NCI-H748 (cell line): ENCODE measurements around the gene TIAL1.
"Not testable (repeated sequence)": the region's sequence is repeated elsewhere in the genome, so short reads cannot be mapped to it uniquely, and the experiment has no call there.

Source experiments
- DNase-seq: peaks from one replicate; lab custom pipeline; 2025; ENCODE audit not compliant: unreplicated experiment; lab: John Stamatoyannopoulos, UW

The TIAL1 gene

DNA sequence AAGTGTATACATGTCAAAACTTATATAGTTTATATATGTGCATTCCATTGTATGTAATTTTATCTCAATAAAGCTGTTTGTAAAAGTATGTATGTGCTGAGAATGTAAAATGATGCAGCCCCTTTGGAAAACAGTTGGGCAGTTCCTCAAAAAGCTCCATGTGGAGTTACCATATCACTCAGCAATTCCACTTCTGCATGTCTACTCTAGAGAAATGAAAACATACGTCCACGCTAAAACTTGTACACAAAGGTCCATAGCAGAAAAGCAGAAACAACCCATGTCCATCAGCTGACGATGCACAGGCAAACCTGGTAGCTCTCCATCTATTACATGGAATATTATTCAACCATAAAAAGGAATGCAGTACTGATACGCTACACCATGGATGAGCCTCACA lies 45.9 kb downstream of the TIAL1 start:
- no peak for DNase-seq

- no peak for DNase-seq
Observed at GRCh38 chr10:119549247-119549999, 47.3 kb downstream of the TIAL1 start.

- peak; percentile 34 for DNase-seq
Observed at GRCh38 chr10:119546009-119546408, 50.8 kb downstream of the TIAL1 start.

DNA sequence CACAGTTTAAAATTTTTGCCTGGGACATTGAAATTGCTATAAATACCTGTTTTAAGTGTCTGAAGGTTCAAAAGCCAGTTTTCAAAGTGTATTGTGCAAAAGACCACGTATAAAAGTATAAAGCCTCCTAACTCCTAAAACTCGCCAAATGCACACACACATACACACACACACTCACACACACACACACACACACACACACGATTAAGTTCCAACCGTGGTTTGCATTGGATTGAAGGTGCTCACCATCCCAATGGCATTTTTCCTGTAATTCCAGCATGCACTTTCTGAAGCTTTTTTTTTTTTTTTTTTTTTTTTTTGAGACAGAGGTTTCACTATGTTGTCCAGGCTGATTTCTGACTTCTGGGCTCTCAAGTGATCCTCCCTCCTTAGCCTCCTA lies 51.5 kb downstream of the TIAL1 start:
- DNase-seq: no peak

- DNase-seq: no peak
Observed at GRCh38 chr10:119543814-119544642, 52.7 kb downstream of the TIAL1 start.

- DNase-seq: peak; percentile 42
Observed at GRCh38 chr10:119542988-119543813, 53.6 kb downstream of the TIAL1 start.

DNA sequence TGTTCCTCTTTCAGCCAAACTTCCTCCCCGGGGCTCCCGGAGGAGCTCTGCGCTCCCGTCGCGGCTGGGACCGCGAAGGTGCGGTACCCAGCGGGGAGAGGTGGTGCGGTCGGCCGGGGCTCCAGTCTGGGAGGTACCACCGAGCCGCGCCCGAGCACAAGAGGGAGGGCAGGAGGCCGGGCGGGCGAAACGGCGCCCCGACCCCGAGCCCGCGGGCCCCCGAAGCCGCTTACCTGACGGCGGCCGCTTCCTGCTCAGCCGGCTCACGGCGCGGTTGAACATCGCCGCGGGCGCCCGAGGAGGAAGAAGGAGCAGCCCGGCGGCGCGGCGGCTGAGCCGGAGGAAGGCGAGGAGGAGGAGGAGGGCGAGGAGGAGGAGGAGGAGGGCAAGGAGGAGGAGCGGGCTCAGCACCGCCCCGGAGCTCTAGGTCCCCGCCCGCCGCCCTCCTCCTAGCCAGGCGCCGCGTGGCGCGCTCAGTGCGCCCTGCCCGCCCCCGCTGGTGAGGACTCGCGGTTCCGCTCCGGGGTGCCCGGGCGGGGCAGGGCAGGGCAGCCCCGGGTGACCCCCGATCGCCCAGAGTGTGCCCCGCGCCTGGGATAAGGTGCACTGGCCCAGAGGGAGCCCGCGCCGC lies 54.3 kb downstream of the TIAL1 start, which contains the start of gene RGS10:
RGS10 (minus strand) TSS at position 363 of the 631 bp plus-strand sequence; CDS start at position 282, 81 bp downstream.
- peak; percentile 42 for DNase-seq

GRCh38 chr10:119541459-119542356 lies 55.1 kb downstream of the TIAL1 start:
- no peak for DNase-seq

DNA sequence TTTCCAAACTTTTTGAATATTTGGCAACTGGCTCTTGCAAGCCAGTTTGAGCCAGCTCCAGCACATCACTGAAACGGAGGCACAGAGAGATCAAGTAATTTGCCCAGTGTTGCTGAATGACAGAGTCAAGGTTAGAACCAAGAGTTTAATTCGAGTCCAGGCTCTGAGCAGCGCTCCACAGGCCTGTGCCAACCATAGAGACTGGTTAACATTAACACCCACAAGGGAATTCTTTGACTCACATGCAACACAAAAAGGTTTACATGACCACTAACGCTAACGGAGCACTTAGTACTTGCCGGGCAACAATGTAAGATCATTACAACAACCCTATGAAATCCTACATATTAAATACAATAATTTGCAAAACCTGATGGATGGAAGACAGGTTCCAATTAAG lies 55.7 kb downstream of the TIAL1 start:
- no peak for DNase-seq

- no peak for DNase-seq
Observed at GRCh38 chr10:119540038-119540437, 56.7 kb downstream of the TIAL1 start.

- no peak for DNase-seq
Observed at GRCh38 chr10:119539359-119539825, 57.4 kb downstream of the TIAL1 start.

GRCh38 chr10:119538632-119539358 lies 58.0 kb downstream of the TIAL1 start:
- DNase-seq: no peak

DNA sequence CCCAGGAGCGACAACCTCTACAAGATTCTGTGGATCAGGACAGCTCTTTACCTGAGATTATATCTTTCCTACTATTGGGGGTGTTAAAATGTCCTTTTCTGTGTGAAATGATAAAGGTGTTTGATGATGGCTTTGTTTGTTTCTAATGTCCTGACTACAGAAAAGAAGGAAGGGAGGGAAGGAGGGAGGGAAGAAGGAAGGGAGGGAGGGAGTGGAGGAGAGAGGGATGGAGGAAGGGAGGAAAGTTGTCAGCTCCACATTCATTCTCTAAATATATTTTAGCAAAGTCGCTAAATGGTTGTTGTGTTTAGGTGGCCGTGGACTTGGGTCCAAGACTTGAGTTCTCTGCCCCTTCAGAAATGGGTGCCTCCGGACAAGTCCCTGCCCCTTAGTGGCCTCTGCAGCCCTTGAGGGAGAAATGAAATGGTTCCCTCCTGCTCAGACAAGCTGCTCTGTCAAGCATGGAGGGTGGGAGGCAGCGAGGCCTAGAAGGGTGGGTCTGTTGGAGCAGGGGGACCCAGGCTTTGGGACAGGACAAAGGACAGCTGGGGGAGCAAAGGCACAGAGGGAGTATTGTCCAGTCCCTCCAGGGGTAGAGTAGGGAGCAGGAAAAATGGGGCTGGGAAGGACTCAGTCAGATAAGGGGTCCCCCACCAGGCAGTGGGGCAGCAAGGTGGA lies 58.7 kb downstream of the TIAL1 start:
- no peak for DNase-seq

DNA sequence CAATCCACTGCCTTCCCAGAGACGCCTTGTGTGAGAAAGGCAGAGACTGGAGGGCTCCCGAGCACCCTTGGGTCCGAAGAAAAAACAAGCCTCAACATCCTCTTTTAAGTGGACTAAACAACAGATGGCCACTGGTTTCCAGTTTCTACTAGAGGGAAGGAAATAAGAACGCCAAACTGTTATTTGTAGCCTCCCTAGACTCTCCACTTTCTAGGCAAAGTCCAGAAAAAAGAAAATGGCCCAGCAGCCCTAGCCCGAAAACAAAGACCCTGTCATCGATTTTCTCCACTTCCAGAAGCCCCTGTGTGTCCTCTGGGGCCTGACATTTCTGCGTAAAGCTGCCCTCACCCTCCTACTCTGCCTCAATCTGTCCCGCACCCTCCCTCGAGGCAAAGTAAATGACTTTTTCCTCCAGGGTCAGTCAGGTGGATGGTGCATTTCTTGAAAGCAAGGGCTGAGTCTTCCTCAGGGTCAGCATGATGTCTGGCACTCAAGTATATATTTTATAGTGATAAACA lies 60.2 kb downstream of the TIAL1 start:
- no peak for DNase-seq

DNA sequence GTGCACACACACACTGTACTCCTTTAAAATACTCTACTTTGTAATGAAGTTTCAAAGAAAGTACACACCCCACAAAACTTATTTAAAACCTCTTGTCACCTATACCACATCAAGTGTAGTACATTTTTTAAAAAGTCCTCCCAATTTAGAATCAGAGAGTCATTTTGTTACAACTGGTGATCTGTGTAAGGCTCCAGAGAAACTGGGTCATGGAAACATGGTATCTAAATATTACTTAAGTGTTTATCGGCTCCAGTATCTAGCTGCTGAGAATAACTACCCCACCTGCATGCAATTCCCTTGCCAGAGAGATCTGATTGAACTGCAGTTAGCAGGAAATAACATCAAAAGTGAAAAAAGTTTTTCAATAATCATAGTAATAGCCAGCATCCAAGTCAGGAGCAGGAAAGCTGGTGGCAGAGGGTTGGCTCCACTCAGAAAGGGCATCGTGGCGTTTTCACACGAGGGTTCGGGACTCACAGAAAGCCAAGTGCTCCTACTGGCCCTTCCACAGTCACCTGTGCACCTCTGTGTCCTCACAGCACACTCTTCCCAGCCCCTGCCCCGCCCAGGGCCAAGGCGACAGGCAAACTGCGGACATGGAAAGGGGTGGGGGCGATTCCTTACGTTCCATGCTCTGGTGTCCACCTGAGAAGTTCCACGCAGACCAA lies 60.8 kb downstream of the TIAL1 start:
- no peak for DNase-seq

GRCh38 chr10:119535305-119535704 lies 61.5 kb downstream of the TIAL1 start:
- no peak for DNase-seq

DNA sequence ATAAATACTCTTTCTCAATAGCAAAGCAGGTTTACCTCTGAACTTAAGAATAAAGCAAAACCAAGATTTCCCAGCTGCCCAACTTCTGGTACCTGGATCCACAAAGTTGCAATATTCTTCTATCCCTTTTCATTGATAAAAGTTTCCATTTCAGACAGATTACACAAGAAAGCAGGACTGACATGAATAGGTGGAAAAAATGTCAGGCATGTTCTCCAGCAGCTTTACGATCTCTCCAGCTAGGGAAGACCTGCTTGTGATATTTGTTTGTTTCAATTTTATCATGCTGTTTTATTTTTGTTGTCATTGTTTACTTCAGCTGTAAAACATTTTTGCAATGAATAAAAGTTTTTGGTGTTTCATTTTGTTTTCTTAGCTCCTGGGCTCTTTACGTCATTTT lies 63.3 kb downstream of the TIAL1 start:
- DNase-seq: no peak

DNA sequence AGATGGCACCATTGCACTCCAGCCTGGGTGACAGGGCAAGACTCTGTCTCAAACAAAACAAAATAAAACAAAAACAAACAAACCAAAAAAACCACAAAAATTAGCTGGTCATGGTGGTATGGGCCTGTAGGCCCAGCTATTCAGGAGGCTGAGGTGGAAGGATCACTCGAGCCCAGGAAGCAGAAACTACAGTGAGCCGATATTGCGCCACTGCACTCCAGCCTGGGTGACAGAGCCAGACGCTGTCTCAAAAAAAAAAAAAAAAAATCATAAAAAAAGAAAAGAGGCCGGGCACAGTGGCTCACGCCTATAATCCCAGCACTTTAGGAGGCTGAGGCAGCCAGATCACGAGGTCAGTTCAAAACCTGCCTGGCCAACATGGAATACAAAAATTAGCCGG lies 64.0 kb downstream of the TIAL1 start:
- DNase-seq: not testable (repeated sequence)
